OCI-LY7 (cell line): ENCODE data around the gene RNF214.

Experiments
- CTCF ChIP-seq: fragments of 200-600 bp; sonication (generic); conservative IDR thresholded peaks from 2 replicates; pipeline ENCODE4 v1.5.1; 2014; ENCODE audit warnings: mild to moderate bottlenecking, antibody characterized with exemption, low read length, moderate library complexity, mixed read lengths
- EZH2phosphoT487 ChIP-seq: fragments of 200-600 bp; sonication (generic); IDR thresholded peaks from 2 replicates; pipeline ENCODE4 v1.6.1; 2018; ENCODE audit warnings: low read depth, borderline replicate concordance, mild to moderate bottlenecking, mixed run types, antibody characterized with exemption, low read length, moderate library complexity, mixed read lengths

GRCh38 chr11:117318738-117319137 lies 86.3 kb downstream of the RNF214 start:
- no peak for TF ChIP-seq CTCF
- TF ChIP-seq EZH2phosphoT487 = no peak
